Type B pancreatic cell (in vitro differentiated cells): ENCODE data around the gene KIF26B. TPM values are rescaled to one million over a fixed set of nuclear protein-coding genes. Genes with fewer than 3 reads are reported as not detected.

ENCODE experiments used
- DNase-seq: peaks from one replicate; pipeline ENCODE4 v3.0.0; 2021; ENCODE audit warnings: mixed read lengths; ENCODE audit not compliant: unreplicated experiment; ENCODE audit errors: extremely low spot score
- H3K27ac Mint-ChIP-seq: 2 replicates; pipeline ENCODE4 v1.8.0; 2021; ENCODE audit warnings: mild to moderate bottlenecking, mixed read lengths
- H3K27me3 Mint-ChIP-seq: 2 replicates; pipeline ENCODE4 v1.8.0; 2021; ENCODE audit warnings: mixed read lengths
- H3K36me3 Mint-ChIP-seq: 2 replicates; pipeline ENCODE4 v1.8.0; 2021; ENCODE audit warnings: mixed read lengths
- H3K4me1 Mint-ChIP-seq: one replicate; pipeline ENCODE4 v1.8.0; 2021; ENCODE audit warnings: mixed read lengths; ENCODE audit not compliant: unreplicated experiment
- H3K4me3 Mint-ChIP-seq: 2 replicates; pipeline ENCODE4 v1.8.0; 2021; ENCODE audit warnings: mild to moderate bottlenecking, mixed read lengths
- H3K9me3 Mint-ChIP-seq: 2 replicates; pipeline ENCODE4 v1.8.0; 2021; ENCODE audit warnings: mixed read lengths
- CTCF ChIP-seq: fragments of 200-600 bp; sonication (generic); conservative IDR thresholded peaks from 2 replicates; pipeline ENCODE4 v1.5.0; 2021; ENCODE audit warnings: antibody characterized with exemption, mild to moderate bottlenecking
- total RNA-seq: library from RNA; stranded (reverse); gene quantifications from 2 replicates; pipeline ENCODE4 v1.2.1, GENCODE V29; 2021; ENCODE audit warnings: low replicate concordance

KIF26B gene
- total RNA-seq, 1 donor from 2014 or later: 22.1 TPM

GRCh38 chr1:245484176-245484575 lies 329.4 kb downstream of the KIF26B start:
- no peak overlapping the region for H3K4me3 Mint-ChIP-seq
- H3K9me3 Mint-ChIP-seq: peaks cover 4% of the 10 kb centered on the region
- H3K27ac Mint-ChIP-seq: no peak overlapping the region
- H3K4me1 Mint-ChIP-seq: peaks cover 22% of the 10 kb centered on the region
- H3K27me3 Mint-ChIP-seq: peaks cover 3% of the 10 kb centered on the region
- DNase-seq: no peak
- TF ChIP-seq CTCF: no peak
- H3K36me3 Mint-ChIP-seq: no peaks in the 10 kb centered on the region

GRCh38 chr1:245485996-245486395 lies 331.2 kb downstream of the KIF26B start:
- H3K36me3 Mint-ChIP-seq: no peaks in the 10 kb centered on the region
- peaks cover 8% of the 10 kb centered on the region for H3K9me3 Mint-ChIP-seq
- H3K27me3 Mint-ChIP-seq: peaks cover 3% of the 10 kb centered on the region
- DNase-seq: no peak
- no peak for TF ChIP-seq CTCF
- H3K4me1 Mint-ChIP-seq: peaks cover 22% of the 10 kb centered on the region
- H3K27ac Mint-ChIP-seq: no peak overlapping the region
- no peak overlapping the region for H3K4me3 Mint-ChIP-seq

- H3K27ac Mint-ChIP-seq: no peak overlapping the region
- H3K27me3 Mint-ChIP-seq: peaks cover 3% of the 10 kb centered on the region
- no peak for TF ChIP-seq CTCF
- peaks cover 3% of the 10 kb centered on the region for H3K36me3 Mint-ChIP-seq
- no peak overlapping the region for H3K4me3 Mint-ChIP-seq
- peaks cover 8% of the 10 kb centered on the region for H3K9me3 Mint-ChIP-seq
- peaks cover 16% of the 10 kb centered on the region for H3K4me1 Mint-ChIP-seq
- no peak for DNase-seq
Observed at GRCh38 chr1:245486775-245487470, 332.1 kb downstream of the KIF26B start.

GRCh38 chr1:245488346-245489129 lies 333.8 kb downstream of the KIF26B start:
- H3K36me3 Mint-ChIP-seq: peaks cover 3% of the 10 kb centered on the region
- no peak for DNase-seq
- no peak for TF ChIP-seq CTCF
- peaks cover 11% of the 10 kb centered on the region for H3K4me1 Mint-ChIP-seq
- H3K4me3 Mint-ChIP-seq: no peak overlapping the region
- H3K27ac Mint-ChIP-seq: no peak overlapping the region
- H3K9me3 Mint-ChIP-seq: peaks cover 5% of the 10 kb centered on the region
- H3K27me3 Mint-ChIP-seq: peaks cover 3% of the 10 kb centered on the region

- Mint-ChIP-seq H3K9me3 (peaks cover 5% of the 10 kb centered on the region), H3K36me3 (peaks cover 3% of the 10 kb centered on the region), H3K27ac (no peak overlapping the region), H3K4me1 (peaks cover 6% of the 10 kb centered on the region), H3K27me3 (peaks cover 3% of the 10 kb centered on the region), H3K4me3 (no peak overlapping the region)
- no peak for DNase-seq
- no peak for TF ChIP-seq CTCF
Observed at GRCh38 chr1:245489838-245490237, 335.1 kb downstream of the KIF26B start.
